HG02870 (cell line): ENCODE results near the gene POLDIP3.
A peak's percentile ranks its signal among the peaks of the same experiment; 100 is the strongest.
"Not testable (repeated sequence)": the region's sequence is repeated elsewhere in the genome, so short reads cannot be mapped to it uniquely, and the experiment has no call there.

Experiments
- ATAC-seq: cut with Tn5 transposase; IDR thresholded peaks from one replicate; pipeline ENCODE4 v1.9.1; 2021; ENCODE audit warnings: mild to moderate bottlenecking, moderate library complexity; ENCODE audit not compliant: unreplicated experiment

Gene POLDIP3

DNA sequence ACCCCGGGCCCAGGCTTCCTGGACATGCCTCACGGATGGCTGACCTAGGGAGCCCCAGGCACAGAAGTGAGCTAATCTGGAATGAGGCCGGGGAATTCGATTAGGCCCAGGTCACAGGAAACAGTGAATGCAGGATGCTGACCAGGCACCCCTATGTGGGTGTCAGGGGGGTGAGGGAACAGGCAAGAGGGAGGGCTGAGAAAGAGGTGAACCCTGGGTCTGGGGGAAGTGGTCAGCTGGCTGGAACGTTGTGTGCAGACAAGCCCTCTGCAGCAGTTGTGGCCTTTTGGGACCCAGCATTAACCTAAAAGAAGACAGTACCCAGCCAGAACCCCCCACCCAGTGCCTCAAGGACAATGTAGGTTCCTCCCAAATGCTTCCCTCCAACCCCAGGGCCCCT, 52.8 kb downstream of the POLDIP3 start:
- ATAC-seq, result no peak

DNA sequence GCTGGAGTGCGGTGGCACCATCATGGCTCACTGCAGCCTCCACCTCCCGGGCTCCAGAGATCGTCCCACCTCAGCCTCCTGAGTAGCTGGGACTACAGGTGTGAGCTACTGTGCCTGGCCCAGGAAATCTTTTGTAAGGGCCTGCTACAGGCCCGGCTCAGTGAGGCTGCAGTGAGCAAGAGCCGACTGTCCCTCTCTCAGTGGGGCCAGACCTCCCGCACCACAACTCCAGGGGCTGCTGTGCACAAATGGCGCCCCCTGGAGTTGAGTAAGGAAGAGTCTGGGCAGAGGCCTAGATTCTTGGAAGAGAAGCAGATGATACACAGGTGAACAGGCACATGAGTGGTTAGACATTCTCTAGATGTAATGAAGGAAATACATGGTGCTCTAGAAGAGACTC, 53.9 kb downstream of the POLDIP3 start:
- ATAC-seq, result no peak

DNA sequence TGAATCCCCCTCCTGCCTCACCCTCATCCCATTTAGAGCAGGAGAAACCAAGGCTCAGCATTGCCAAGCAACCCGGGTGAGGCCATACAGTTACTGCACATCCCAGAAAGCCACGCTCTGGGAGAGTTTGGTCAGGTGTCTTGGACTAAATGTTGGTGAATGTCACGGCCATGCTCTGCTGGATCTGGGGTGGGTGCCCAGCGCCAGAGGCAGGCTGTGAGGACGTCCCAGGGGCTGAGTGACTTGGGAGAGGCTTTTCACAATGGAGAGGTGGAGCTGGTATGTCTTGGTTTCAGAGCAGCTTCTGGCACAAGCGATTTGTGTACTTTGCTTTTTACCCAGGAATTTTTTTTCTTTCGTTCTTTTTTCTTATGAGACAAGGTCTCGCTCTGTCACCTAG, 54.3 kb downstream of the POLDIP3 start:
- ATAC-seq, result no peak

DNA sequence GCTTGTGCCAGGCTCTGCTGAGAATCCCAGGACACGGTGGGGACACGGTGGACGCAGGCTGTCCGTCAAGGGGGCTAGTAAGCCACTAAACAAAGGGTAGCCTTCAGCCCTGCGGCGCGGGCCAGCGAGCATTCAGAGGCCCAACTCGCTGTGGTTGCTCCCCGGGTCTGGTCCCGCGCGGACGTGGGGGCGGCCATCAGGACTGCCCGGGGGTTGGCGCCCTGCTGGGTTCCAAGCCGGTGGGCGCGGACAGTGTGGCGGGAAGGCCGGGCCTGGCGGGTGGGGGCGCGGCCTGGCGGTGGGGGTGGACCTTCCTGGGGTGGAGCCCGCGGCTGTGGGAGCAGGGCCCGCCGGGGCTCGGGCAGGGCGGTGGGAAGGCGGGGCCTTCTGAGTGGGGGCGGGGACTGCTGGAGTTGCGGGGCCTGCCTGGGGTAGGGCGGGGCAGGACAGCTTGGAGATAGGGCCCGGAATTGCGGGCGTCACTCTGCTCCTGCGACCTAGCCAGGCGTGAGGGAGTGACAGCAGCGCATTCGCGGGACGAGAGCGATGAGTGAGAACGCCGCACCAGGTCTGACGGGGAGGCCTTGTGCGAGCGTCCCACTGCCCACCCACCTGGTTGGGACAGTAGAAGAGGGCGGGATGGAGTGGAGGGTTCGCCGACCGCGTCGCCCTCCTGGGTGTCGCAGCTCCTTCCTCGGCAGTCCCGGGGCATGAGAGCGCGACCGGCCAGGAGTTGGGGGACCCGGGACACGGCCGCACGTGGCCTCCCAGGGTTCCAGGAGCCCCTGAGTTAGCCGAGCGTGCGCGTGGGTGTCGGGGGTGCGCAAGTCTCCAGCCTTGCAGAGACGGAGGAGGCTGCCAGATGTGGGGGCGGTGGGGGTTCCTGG, 61.0 kb downstream of the POLDIP3 start, which contains the start of gene SERHL2:
SERHL2 (plus strand) TSS at position 482 of the 887 bp plus-strand sequence; CDS start at position 547, 65 bp downstream.
- peak; percentile 44 for ATAC-seq

DNA sequence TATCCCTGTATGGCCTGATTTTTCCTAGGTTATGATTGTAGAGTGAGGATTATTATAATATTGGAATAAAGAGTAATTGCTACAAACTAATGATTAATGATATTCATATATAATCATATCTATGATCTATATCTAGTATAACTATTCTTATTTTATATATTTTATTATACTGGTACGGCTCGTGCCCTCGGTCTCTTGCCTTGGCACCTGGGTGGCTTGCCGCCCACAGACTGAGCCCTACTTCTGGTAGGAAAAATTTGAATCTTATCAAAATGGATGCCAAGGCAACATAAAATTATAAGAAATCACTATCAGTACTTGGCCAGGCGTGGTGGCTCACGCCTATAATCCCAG, 62.4 kb downstream of the POLDIP3 start:
- ATAC-seq, result not testable (repeated sequence)

DNA sequence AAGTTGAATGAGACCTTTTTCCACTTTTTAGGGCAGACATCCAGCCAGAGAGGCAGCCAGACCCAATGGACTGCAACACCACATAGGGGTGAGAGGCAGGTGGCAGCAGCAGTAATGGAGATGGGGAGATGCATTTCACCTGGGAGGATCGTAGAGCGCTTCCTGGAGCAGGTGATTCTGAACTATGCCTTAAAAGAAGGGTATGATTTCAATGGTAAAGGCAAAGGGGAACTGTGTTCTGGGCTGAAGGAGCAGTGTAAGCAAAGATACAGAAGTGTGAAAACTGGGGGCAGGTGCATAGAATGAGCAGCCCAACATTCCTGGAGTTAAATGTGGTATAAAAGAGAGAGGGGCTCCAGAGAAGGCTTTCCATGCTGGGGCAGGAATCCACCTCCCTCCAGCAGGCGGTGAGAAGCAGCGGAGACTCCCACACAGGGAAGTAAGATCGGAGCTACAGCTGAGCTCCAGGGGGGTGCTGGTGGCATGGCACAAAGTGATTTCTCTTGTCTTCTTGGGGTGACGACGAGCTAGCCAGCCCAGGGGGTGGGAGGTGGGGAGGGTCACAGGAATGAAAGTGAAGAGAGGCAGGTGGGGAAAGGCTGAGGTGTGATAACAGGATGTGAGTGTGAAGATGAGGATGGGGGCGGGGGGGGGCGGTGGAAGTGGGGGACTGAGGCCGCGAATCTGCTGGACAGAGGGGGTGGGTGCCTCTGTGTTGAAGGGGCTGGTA, 65.2 kb downstream of the POLDIP3 start:
- ATAC-seq, result no peak

DNA sequence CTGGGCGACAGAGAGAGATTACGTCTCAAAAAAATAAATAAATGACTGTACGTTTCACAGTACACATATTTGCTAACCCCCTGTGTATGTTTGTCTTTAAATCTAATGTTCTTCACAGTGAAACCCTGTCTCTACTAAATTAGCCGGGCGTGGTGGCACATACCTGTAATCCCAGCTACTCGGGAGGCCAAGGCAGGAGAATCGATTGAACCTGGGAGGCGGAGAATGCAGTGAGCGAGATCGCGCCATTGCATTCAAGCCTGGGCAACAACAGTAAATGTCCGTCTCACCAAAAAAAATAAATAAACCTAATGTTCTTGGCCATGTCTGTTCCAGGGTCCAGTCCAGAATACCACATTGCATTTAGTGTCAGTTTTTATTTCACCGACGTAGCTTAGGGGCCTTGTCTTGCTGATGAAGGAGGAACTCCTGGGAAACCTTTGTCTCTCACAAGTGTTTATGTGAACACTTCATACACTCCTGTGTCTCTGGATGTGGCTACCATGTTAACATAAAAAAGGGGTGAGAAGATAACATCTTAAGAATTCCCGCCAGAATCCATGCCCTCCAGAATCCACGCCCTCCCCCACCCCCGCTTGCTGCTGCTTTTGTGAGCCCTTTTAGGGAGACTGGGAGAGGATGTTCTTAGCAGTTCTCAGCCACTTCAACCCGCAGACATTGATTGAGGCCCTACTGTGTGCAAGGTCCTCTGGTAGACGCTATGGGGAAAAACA, 65.9 kb downstream of the POLDIP3 start:
- no peak for ATAC-seq

DNA sequence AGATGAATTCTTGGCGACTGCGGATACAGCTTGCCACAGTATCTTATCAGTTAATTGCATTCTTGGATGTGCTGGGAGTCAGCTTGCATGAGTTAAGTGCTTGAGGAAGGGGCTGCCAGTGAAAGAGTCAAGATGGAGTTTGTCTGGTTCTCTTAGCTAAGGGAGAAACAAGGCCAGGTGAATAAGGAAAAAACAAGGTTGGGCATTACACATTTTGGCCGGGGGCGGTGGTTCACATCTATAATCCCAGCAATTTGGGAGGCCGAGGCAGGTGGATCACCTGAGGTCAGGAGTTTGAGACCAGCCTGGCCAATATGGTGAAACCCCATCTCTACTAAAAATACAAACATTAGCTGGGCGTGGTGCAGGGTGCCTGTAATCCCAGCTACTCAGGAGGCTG, 66.6 kb downstream of the POLDIP3 start:
- ATAC-seq, result not testable (repeated sequence)

DNA sequence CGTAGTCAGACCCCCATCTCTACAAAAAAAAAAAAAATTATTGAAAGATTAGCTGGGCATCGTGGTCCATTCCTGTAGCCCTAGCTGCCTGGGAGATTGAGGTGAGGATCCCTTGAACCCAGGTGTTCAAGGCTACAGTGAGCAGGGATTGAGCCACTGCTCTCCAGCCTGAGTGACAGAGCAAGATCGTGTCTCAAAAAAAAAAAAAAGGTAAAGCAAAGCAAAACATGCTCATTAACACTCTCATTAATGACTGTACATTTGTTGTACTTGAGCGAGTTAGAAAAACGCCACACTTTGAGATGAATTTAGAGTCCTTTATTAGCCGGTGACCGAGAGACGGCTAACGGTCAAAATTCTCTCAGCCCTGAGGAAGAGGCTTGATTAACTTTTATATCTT, 67.1 kb downstream of the POLDIP3 start:
- ATAC-seq, result no peak

DNA sequence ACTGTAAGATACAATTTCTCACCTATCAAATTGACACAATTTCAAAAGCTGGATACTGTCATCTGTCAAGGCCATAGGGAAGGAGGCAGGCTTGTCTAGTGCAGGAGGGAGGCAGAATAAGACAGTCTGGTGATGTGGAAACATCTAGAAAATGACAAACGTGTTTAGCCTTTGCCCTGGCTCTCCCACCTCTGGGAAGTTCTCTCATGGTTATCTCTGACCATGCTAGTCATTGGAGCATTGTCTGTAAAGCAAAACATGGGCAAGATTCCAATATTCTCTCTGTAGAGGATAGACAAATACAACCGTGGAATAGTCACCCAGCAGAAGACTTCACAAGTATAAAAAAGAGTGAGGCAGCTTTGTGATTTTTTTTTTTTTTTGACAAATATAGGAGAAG, 70.0 kb downstream of the POLDIP3 start:
- no peak for ATAC-seq

DNA sequence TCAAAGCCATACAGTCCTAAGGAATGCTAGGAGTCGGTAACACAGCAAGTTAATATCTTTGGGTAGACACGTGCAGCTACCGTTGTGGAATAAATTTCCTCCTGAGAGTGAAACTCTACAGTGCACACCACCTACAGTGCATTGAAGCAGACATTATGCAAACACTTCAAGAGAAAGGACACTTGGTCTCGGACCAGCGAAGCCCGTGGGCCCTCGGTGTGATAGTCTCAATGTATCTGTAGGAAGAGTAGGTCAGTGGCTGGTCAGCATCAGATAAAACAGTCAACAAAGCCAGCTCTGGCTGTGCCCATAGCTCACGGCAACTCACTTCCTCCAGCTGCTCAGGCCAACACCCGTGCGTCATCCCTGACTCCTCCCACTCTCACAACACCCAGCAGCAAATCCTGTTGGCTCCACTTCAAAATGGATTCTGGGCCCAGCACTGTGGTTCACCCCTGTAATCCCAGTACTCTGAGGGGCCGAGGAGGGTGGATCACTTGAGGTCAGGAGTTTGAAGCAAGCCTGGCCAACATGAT, 75.4 kb downstream of the POLDIP3 start:
- not testable (repeated sequence) for ATAC-seq

DNA sequence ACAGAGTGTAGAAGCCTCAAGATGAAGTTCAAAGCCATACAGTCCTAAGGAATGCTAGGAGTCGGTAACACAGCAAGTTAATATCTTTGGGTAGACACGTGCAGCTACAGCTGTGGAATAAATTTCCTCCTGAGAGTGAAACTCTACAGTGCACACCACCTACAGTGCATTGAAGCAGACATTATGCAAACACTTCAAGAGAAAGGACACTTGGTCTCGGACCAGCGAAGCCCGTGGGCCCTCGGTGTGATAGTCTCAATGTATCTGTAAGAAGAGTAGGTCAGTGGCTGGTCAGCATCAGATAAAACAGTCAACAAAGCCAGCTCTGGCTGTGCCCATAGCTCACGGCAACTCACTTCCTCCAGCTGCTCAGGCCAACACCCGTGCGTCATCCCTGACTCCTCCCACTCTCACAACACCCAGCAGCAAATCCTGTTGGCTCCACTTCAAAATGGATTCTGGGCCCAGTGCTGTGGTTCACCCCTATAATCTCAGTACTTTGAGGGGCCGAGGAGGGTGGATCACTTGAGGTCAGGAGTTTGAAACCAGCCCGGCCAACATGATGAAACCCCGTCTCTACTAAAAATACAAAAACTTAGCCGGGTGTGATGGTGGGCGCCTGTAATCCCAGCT, 77.4 kb downstream of the POLDIP3 start:
- not testable (repeated sequence) for ATAC-seq

DNA sequence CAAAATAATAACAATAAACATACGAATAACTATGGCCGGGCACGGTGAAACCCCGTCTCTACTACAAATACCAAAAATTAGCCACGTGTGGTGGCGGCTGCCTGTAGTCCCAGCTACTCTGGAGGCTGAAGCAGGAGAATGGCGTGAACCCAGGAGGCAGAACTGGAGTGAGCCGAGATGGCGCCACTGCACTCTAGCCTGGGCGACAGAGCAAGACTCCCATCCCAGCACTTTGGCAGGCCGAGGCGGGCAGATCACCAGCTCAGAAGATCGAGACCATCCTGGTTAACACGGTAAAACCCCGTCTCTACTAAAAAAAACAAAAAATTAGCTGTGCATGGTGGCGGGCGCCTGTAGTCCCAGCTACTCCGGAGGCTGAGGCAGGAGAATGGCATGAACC, 78.0 kb downstream of the POLDIP3 start:
- ATAC-seq, result not testable (repeated sequence)

DNA sequence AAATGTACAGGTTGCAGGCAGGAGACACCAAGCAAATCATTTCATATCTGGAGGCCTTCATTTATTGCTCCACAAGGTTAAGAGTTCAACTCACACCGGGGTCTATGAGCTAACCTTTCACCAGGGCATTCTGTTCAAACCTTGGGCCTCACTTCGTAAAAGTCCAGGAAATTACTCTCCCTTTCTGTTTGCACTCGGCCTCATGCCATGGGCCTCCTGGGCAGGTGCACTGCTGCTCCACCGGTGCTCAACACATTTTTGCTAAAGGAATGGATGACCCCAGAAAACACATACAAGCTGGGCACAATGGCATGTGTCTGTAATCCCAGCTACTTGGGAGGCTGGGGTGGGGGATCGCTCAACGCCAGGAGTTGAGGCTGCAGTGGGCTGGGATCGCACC, 78.5 kb downstream of the POLDIP3 start:
- ATAC-seq, result no peak

DNA sequence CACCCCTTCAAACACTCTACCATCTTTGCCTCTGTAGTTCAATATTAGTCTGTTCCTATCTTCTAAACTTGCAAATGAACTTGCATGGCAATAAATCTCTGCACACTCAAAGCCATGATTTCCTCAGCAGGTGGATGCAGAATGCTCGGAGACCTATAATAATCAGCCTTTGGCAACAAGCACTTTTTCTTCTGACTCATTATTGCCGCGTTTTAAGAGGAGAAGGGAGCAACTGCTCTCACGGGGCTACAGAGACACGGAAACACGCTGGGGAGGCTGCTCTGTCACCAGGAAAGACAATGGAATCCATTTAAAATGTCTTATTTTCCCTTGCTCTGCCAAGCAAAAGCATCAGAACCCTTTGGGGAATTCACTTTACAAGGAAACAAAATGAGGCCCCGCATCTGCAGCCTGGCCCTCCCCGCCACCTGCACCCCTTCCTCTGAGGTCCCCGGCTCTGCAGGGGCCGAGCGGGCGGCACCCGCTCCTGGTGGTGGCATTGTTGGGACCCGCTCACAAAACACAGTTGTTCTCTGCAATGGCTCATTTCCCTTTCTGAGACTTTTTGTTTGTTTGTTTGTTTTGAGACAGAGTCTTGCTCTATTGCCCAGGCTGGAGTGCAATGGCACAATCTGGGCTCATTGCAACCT, 79.5 kb downstream of the POLDIP3 start:
- ATAC-seq, result not testable (repeated sequence)
